DOHH2 (cell line): Measurements from ENCODE around the gene INTS7.

Experiments
- CTCF ChIP-seq: fragments of 200-600 bp; sonication (generic); IDR thresholded peaks from one replicate; pipeline ENCODE4 v1.5.1; 2014; ENCODE audit warnings: antibody characterized with exemption, mild to moderate bottlenecking, low read depth, low read length; ENCODE audit not compliant: poor library complexity, severe bottlenecking
- EZH2phosphoT487 ChIP-seq: fragments of 200-600 bp; sonication (generic); IDR thresholded peaks from 2 replicates; pipeline ENCODE4 v1.6.1; 2017; ENCODE audit warnings: borderline replicate concordance, mild to moderate bottlenecking, antibody characterized with exemption, low read length, moderate library complexity, mixed read lengths

- TF ChIP-seq CTCF: no peak
- no peak for TF ChIP-seq EZH2phosphoT487
Measured at GRCh38 chr1:211932231-211932932, 103.0 kb downstream of the INTS7 start.
